IPS DF 6.9 (cell line): ENCODE results near the gene CCDC8.

ENCODE experiments used
- DNase-seq: peaks from one replicate; pipeline ENCODE4 v3.0.0-alpha.2; 2013; ENCODE audit warnings: low read depth, low spot score
- H3K27ac ChIP-seq: one replicate; pipeline ENCODE4 v1.5.1; 2013; ENCODE audit warnings: low read length, control low read depth
- H3K27me3 ChIP-seq: 2 replicates; pipeline ENCODE4 v1.6.1; 2013; ENCODE audit warnings: mild to moderate bottlenecking, low read length; ENCODE audit not compliant: control insufficient read depth, insufficient read depth
- H3K36me3 ChIP-seq: 2 replicates; pipeline ENCODE4 v1.6.1; 2013; ENCODE audit warnings: low read length; ENCODE audit not compliant: control insufficient read depth, insufficient read depth
- H3K4me1 ChIP-seq: 2 replicates; pipeline ENCODE4 v1.6.1; 2013; ENCODE audit warnings: low read length; ENCODE audit not compliant: control insufficient read depth, insufficient read depth
- H3K4me3 ChIP-seq: 2 replicates; pipeline ENCODE4 v1.5.1; 2013; ENCODE audit warnings: mild to moderate bottlenecking, low read length
- H3K9me3 ChIP-seq: 2 replicates; pipeline ENCODE4 v1.6.1; 2013; ENCODE audit warnings: low read length, inconsistent platforms; ENCODE audit not compliant: control insufficient read depth, insufficient read depth
- WGBS: extraction: QIAGEN DNeasy Blood & Tissue Kit; methylation state at CpG from one replicate; pipeline ENCODE4 v1.1.7; 2013; ENCODE audit warnings: mixed read lengths, missing lambda C conversion rate; ENCODE audit not compliant: insufficient read length, insufficient coverage; 5-methylcytosine and 5-hydroxymethylcytosine counted together

CCDC8 gene

GRCh38 chr19:46412650-46413261, 608 bp downstream of the CCDC8 start:
- no peak for DNase-seq
- Histone ChIP-seq H3K4me1 (peaks cover 6% of the 10 kb centered on the region), H3K27ac (no peak overlapping the region), H3K27me3 (no peaks in the 10 kb centered on the region), H3K4me3 (peak overlapping the region; percentile 65; the same call in 1 of the 2 replicates), H3K36me3 (no peaks in the 10 kb centered on the region), H3K9me3 (no peaks in the 10 kb centered on the region)
- no CpG with 5 or more reads among the region's 29 CpGs for WGBS

DNA sequence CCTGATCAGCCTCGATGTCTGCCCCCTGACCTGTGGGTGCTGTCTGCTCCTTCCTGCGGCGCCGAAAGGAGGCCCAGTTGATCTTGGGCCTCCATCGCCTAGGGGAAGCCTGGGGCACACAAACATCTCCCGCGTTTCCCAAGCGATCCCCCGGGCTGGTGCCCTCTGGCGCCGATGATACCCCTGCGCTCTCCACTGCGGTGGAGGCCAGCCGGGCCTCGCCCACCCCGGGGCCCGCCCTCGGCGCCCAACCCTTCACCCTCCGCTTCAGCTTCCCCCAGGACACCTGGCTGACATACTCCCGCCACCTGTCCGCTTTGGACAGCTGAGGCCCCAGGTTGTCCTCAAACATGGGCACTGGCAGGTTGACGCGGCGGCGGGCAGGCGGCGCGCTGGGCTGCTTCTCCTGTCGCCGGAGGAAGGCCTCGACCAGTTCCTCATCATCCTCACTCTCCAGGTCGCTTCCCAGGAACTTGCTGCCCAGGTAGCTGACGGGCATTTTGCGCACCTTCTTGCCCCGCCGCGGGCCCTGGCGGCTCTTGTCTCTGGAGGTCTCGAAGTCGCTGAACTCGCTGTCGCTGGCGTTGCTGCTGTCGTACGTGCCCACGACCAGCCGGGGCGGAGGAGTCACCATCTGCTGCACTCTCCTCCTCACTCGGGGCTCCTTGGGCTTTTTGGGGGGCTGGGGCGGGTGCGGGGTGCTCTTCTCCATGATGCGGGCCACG, 1.3 kb downstream of the CCDC8 start:
- Histone ChIP-seq H3K27ac (no peak overlapping the region), H3K4me3 (peak overlapping the region; percentile 65; the same call in 1 of the 2 replicates)

GRCh38 chr19:46411088-46411924, 2.1 kb downstream of the CCDC8 start:
- DNase-seq = no peak
- Histone ChIP-seq H3K36me3 (no peaks in the 10 kb centered on the region), H3K4me1 (peaks cover 6% of the 10 kb centered on the region), H3K4me3 (peak overlapping the region; percentile 65; the same call in 1 of the 2 replicates), H3K27ac (no peak overlapping the region), H3K27me3 (no peaks in the 10 kb centered on the region), H3K9me3 (no peaks in the 10 kb centered on the region)
- no CpG with 5 or more reads among the region's 13 CpGs for WGBS

More for the DNA sequence above, 1.3 kb downstream of the CCDC8 start:
- no CpG with 5 or more reads among the region's 54 CpGs for WGBS
- DNase-seq = no peak
- no peaks in the 10 kb centered on the region for H3K9me3 ChIP-seq
- H3K36me3 ChIP-seq = no peaks in the 10 kb centered on the region
- peaks cover 6% of the 10 kb centered on the region for H3K4me1 ChIP-seq
- no peaks in the 10 kb centered on the region for H3K27me3 ChIP-seq

DNA sequence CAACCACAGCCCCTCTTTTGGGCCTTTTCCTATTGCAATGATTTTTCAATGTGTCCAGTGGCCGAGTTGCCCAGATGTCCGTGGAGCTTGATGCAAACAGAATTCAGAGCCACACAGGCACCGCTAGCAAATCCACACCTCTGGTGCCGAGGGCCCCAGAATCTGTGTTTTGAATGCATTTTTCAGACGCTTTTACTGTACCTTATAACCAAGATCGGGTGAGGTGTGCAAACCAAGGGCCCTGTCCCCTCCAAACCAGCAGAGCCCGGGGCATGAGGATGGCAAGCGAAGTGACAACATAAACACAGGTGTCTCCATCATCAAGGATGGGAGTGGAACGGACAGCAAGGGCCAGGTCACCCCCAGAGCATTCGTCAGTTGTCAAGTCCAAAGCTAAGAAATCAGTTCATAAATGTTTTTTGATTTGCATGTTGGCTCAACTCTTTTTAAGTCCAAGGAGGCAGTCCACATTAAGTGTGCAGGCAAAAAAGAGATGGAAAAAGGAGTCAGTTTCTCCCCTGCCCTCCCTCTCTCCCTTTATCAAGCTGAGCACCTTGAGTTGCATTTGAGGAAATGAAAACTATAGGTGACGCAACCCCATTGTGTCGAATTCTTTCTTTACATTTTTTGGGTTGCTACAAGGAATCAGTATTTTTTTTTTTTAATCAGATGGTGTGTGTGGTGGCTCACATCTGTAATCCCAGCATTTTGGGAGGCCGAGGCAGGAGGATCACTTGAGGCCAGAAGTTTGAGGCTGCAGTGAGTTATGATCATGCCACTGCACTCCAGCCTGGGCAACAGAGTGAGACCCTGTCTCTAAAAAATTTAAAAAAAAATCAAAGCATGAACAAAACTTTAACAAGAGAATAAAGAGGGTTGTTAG, 2.9 kb downstream of the CCDC8 start:
- Histone ChIP-seq H3K27ac (no peak overlapping the region), H3K4me1 (peaks cover 6% of the 10 kb centered on the region), H3K27me3 (no peaks in the 10 kb centered on the region), H3K9me3 (no peaks in the 10 kb centered on the region), H3K36me3 (no peaks in the 10 kb centered on the region), H3K4me3 (no peak overlapping the region)
- no peak for DNase-seq
- no CpG with 5 or more reads among the region's 13 CpGs for WGBS

GRCh38 chr19:46409191-46409590, 4.2 kb downstream of the CCDC8 start:
- Histone ChIP-seq H3K27me3 (no peaks in the 10 kb centered on the region), H3K9me3 (no peaks in the 10 kb centered on the region), H3K4me3 (no peak overlapping the region), H3K27ac (no peak overlapping the region), H3K36me3 (no peaks in the 10 kb centered on the region), H3K4me1 (peaks cover 6% of the 10 kb centered on the region)
- no peak for DNase-seq
- no CpG with 5 or more reads among the region's 3 CpGs for WGBS

DNA sequence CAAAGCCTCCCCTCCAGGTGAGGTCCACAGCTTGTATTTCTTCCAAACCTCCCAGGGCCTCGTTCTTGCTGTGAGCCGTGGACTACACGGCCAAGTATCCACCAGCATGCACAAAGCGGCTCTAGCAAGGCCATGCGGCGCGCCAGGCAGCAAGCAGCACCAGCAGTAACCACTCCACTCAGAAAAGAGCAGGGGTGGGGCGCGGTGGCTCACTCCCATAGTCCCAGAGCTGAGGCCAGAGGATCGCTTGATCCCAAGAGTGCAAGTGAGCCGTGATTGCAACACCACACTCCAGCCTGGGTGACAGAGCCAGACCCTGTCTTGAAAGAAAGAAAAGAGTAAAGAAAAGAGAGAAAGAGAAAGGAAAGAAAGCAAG, 4.7 kb downstream of the CCDC8 start:
- H3K9me3 ChIP-seq = no peaks in the 10 kb centered on the region
- H3K4me3 ChIP-seq = peak overlapping the region; percentile 20; the same call in 1 of the 2 replicates
- H3K4me1 ChIP-seq = peaks cover 5% of the 10 kb centered on the region
- no CpG with 5 or more reads among the region's 11 CpGs for WGBS
- no peak overlapping the region for H3K27ac ChIP-seq
- H3K27me3 ChIP-seq = no peaks in the 10 kb centered on the region
- no peaks in the 10 kb centered on the region for H3K36me3 ChIP-seq
- no peak for DNase-seq

DNA sequence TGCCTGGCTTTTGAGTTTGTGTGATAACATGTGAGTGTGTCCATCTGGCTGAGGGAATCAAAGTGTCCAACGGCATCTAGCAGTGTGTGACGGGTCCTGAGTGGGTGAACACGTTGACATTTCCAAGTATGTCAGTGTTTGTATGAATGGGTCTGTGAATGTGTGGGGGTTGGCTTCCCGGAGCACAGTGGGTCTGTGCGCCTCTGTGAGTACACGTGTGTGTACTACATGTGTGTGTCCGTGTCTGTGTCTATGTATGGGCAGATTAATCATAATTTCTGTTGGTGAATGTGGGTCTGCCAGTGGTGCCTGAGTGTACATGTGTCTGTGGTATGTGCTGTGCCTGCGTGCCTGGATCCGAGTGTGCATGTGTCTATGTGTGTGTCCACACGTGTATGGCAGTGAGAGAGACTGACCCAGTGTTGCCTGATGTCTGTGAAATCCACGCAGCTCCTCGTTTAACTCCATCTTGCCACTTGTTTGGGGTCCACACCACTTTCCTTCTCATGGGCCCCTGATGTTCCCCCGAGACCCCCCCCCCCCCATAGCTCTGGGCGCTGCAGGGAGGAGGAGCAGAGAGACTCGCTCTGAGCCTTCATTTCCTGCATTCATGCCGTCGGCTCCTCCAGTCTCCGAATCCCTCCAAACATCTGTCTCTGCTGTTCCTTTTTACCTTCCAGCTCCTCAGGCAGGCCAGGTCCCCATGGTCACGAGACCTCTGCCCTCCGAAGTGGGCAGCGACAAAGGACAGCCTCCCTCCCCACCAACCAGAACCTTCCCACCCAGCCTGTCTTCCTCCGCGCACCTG, 5.3 kb downstream of the CCDC8 start:
- Histone ChIP-seq H3K9me3 (no peaks in the 10 kb centered on the region), H3K4me3 (peak overlapping the region; percentile 20; the same call in 1 of the 2 replicates), H3K36me3 (no peaks in the 10 kb centered on the region), H3K27me3 (no peaks in the 10 kb centered on the region), H3K4me1 (peaks cover 5% of the 10 kb centered on the region), H3K27ac (no peak overlapping the region)
- no CpG with 5 or more reads among the region's 23 CpGs for WGBS
- no peak for DNase-seq

GRCh38 chr19:46406976-46407375, 6.4 kb downstream of the CCDC8 start:
- Histone ChIP-seq H3K27me3 (no peaks in the 10 kb centered on the region), H3K27ac (no peak overlapping the region), H3K4me3 (no peak overlapping the region), H3K4me1 (peaks cover 6% of the 10 kb centered on the region), H3K36me3 (no peaks in the 10 kb centered on the region), H3K9me3 (no peaks in the 10 kb centered on the region)
- no CpG with 5 or more reads among the region's 6 CpGs for WGBS
- no peak for DNase-seq

GRCh38 chr19:46404753-46405468, 8.5 kb downstream of the CCDC8 start:
- Histone ChIP-seq H3K36me3 (no peaks in the 10 kb centered on the region), H3K27ac (no peak overlapping the region), H3K9me3 (no peaks in the 10 kb centered on the region), H3K4me1 (peaks cover 6% of the 10 kb centered on the region), H3K27me3 (no peaks in the 10 kb centered on the region), H3K4me3 (peak overlapping the region; percentile 5; the same call in 1 of the 2 replicates)
- no peak for DNase-seq
- WGBS = no CpG with 5 or more reads among the region's 41 CpGs
